OCI-LY3 (cell line): ENCODE measurements around the gene COG5.

Source experiments
- H2AFZ ChIP-seq: fragments of 200-600, 300-600 bp; shearing (Covaris generic); 2 replicates; pipeline ENCODE4 v1.6.0; 2014; ENCODE audit warnings: antibody characterized with exemption, low read depth, low read length
- H3K27ac ChIP-seq: fragments of 200-600, 300-600 bp; sonication (generic); 2 replicates; pipeline ENCODE4 v1.5.1; 2014; ENCODE audit warnings: mild to moderate bottlenecking, low read length, moderate library complexity, mixed read lengths
- H3K27me3 ChIP-seq: fragments of 200-600, 300-600 bp; sonication (generic); 2 replicates; pipeline ENCODE4 v1.6.1; 2014; ENCODE audit warnings: low read depth, low read length, mixed read lengths
- H3K36me3 ChIP-seq: fragments of 200-600, 300-600 bp; sonication (generic); replicated peaks from 2 replicates; pipeline ENCODE3; 2014; ENCODE audit warnings: low read depth, low read length, mixed read lengths
- H3K4me1 ChIP-seq: fragments of 300-600, 200-600 bp; sonication (generic); 2 replicates; pipeline ENCODE4 v1.6.1; 2014; ENCODE audit warnings: low read length, mixed read lengths
- H3K4me2 ChIP-seq: fragments of 200-600, 300-600 bp; sonication (generic); 2 replicates; pipeline ENCODE4 v1.6.1; 2014; ENCODE audit warnings: low read length, mixed read lengths
- H3K4me3 ChIP-seq: fragments of 300-600, 200-600 bp; sonication (generic); 2 replicates; pipeline ENCODE4 v1.5.1; 2014; ENCODE audit warnings: antibody characterized with exemption, mild to moderate bottlenecking, low read length, moderate library complexity
- H3K79me2 ChIP-seq: fragments of 300-600, 200-600 bp; shearing (Covaris generic); 2 replicates; pipeline ENCODE4 v1.6.1; 2014; ENCODE audit warnings: mild to moderate bottlenecking, low read length, mixed read lengths
- H3K9ac ChIP-seq: fragments of 300-600, 200-600 bp; shearing (Covaris generic); 2 replicates; pipeline ENCODE4 v1.6.0; 2014; ENCODE audit warnings: mild to moderate bottlenecking, low read length, moderate library complexity
- H3K9me3 ChIP-seq: fragments of 200-600, 300-600 bp; shearing (Covaris generic); 2 replicates; pipeline ENCODE4 v1.6.1; 2014; ENCODE audit warnings: low read length, mixed read lengths; ENCODE audit not compliant: insufficient read depth
- H4K20me1 ChIP-seq: fragments of 200-600, 300-600 bp; sonication (generic); 2 replicates; pipeline ENCODE4 v1.6.1; 2016; ENCODE audit warnings: low read length, mixed read lengths; ENCODE audit not compliant: insufficient read depth
- CTCF ChIP-seq: fragments of 200-600, 300-600 bp; sonication (generic); IDR thresholded peaks from 2 replicates; pipeline ENCODE4 v1.5.1; 2014; ENCODE audit warnings: antibody characterized with exemption, low read length, low read depth
- EZH2phosphoT487 ChIP-seq: fragments of 200-600 bp; shearing (Covaris generic); IDR thresholded peaks from 2 replicates; pipeline ENCODE4 v1.6.1; 2018; ENCODE audit warnings: antibody characterized with exemption, mixed run types, low read depth

COG5 gene

GRCh38 chr7:107220356-107220755 lies 343.4 kb downstream of the COG5 start:
- H3K9ac ChIP-seq = no peak overlapping the region
- H3K4me3 ChIP-seq = no peak overlapping the region
- H3K9me3 ChIP-seq = no peaks in the 10 kb centered on the region
- no peak overlapping the region for H3K4me2 ChIP-seq
- H3K36me3 ChIP-seq = no peaks in the 10 kb centered on the region
- no peaks in the 10 kb centered on the region for H4K20me1 ChIP-seq
- TF ChIP-seq EZH2phosphoT487 = no peak
- TF ChIP-seq CTCF = no peak
- no peak overlapping the region for H3K27ac ChIP-seq
- H3K79me2 ChIP-seq = no peaks in the 10 kb centered on the region
- no peaks in the 10 kb centered on the region for H3K27me3 ChIP-seq
- H3K4me1 ChIP-seq = no peaks in the 10 kb centered on the region
- H2AFZ ChIP-seq = no peak overlapping the region

GRCh38 chr7:107219563-107220244 lies 344.0 kb downstream of the COG5 start:
- Histone ChIP-seq H2AFZ (no peak overlapping the region), H3K9me3 (no peaks in the 10 kb centered on the region), H3K27me3 (no peaks in the 10 kb centered on the region), H3K27ac (no peak overlapping the region), H3K4me1 (no peaks in the 10 kb centered on the region), H3K4me3 (no peak overlapping the region), H3K4me2 (no peak overlapping the region), H3K9ac (no peak overlapping the region), H4K20me1 (no peaks in the 10 kb centered on the region), H3K79me2 (no peaks in the 10 kb centered on the region), H3K36me3 (no peaks in the 10 kb centered on the region)
- no peak for TF ChIP-seq CTCF
- no peak for TF ChIP-seq EZH2phosphoT487

GRCh38 chr7:107213945-107214344 lies 349.8 kb downstream of the COG5 start:
- Histone ChIP-seq H3K4me3 (no peak overlapping the region), H3K36me3 (peaks cover 8% of the 10 kb centered on the region), H3K27ac (no peak overlapping the region), H4K20me1 (no peaks in the 10 kb centered on the region), H2AFZ (no peak overlapping the region), H3K9me3 (peaks cover 11% of the 10 kb centered on the region; the same call in 1 of the 2 replicates), H3K4me1 (no peaks in the 10 kb centered on the region), H3K4me2 (no peak overlapping the region), H3K9ac (no peak overlapping the region), H3K79me2 (no peaks in the 10 kb centered on the region), H3K27me3 (no peaks in the 10 kb centered on the region)
- TF ChIP-seq CTCF (no peak), EZH2phosphoT487 (no peak)

GRCh38 chr7:107213193-107213788 lies 350.4 kb downstream of the COG5 start:
- no peak overlapping the region for H3K4me2 ChIP-seq
- H3K4me3 ChIP-seq = no peak overlapping the region
- no peak for TF ChIP-seq EZH2phosphoT487
- TF ChIP-seq CTCF = no peak
- H2AFZ ChIP-seq = no peak overlapping the region
- peaks cover 8% of the 10 kb centered on the region for H3K36me3 ChIP-seq
- no peaks in the 10 kb centered on the region for H3K27me3 ChIP-seq
- no peak overlapping the region for H3K9ac ChIP-seq
- peaks cover 11% of the 10 kb centered on the region; the same call in 1 of the 2 replicates for H3K9me3 ChIP-seq
- H3K4me1 ChIP-seq = no peaks in the 10 kb centered on the region
- no peaks in the 10 kb centered on the region for H3K79me2 ChIP-seq
- no peak overlapping the region for H3K27ac ChIP-seq
- H4K20me1 ChIP-seq = no peaks in the 10 kb centered on the region
